Measurements from ENCODE around the gene KIR2DL4. TPM values are rescaled to one million over a fixed set of nuclear protein-coding genes. Genes with fewer than 3 reads are reported as not detected.
A peak's percentile ranks its signal among the peaks of the same experiment; 100 is the strongest.
"Not testable (repeated sequence)": the region's sequence is repeated elsewhere in the genome, so short reads cannot be mapped to it uniquely, and the experiment has no call there.

Gene KIR2DL4
- total RNA-seq, 2 donors from 2014 or later = 0.60 to 0.63 TPM

- not testable (repeated sequence) for H3K4me1 Mint-ChIP-seq (ENCODE audit: low read depth); H3K36me3 Mint-ChIP-seq (ENCODE audit: insufficient read depth in 2 of 2); ATAC-seq (replicated peaks in 1 of 2); H3K4me3 Mint-ChIP-seq; H3K9me3 Mint-ChIP-seq; DNase-seq; H3K27me3 Mint-ChIP-seq (ENCODE audit: low read depth); H3K27ac Mint-ChIP-seq
These were observed 24.5 kb upstream of the KIR2DL4 start for GRCh38 chr19:54778896-54779295.

- not testable (repeated sequence) for H3K27ac Mint-ChIP-seq; H3K36me3 Mint-ChIP-seq (ENCODE audit: insufficient read depth in 2 of 2); H3K4me3 Mint-ChIP-seq; ATAC-seq (replicated peaks in 1 of 2); DNase-seq; H3K9me3 Mint-ChIP-seq; H3K4me1 Mint-ChIP-seq (ENCODE audit: low read depth)
- H3K27me3 Mint-ChIP-seq (ENCODE audit: low read depth) = peaks cover 15% of the 10 kb centered on the region
These were observed 20.5 kb upstream of the KIR2DL4 start for GRCh38 chr19:54782916-54783315.

GRCh38 chr19:54786091-54786723 lies 17.2 kb upstream of the KIR2DL4 start:
- H3K4me3 Mint-ChIP-seq; H3K27ac Mint-ChIP-seq; H3K36me3 Mint-ChIP-seq (ENCODE audit: insufficient read depth in 2 of 2); DNase-seq; ATAC-seq (replicated peaks in 1 of 2); H3K9me3 Mint-ChIP-seq; H3K4me1 Mint-ChIP-seq (ENCODE audit: low read depth): not testable (repeated sequence)
- peaks cover 15% of the 10 kb centered on the region for H3K27me3 Mint-ChIP-seq (ENCODE audit: low read depth)

- not testable (repeated sequence) for H3K27ac Mint-ChIP-seq; H3K4me3 Mint-ChIP-seq; H3K9me3 Mint-ChIP-seq; H3K36me3 Mint-ChIP-seq (ENCODE audit: insufficient read depth in 2 of 2); DNase-seq; ATAC-seq (replicated peaks in 1 of 2)
- Mint-ChIP-seq H3K27me3 (ENCODE audit: low read depth) (peaks cover 15% of the 10 kb centered on the region), H3K4me1 (ENCODE audit: low read depth) (peaks cover 10% of the 10 kb centered on the region)
These were observed 15.3 kb upstream of the KIR2DL4 start for GRCh38 chr19:54788154-54788553.

GRCh38 chr19:54790711-54791110 lies 12.7 kb upstream of the KIR2DL4 start:
- H3K4me3 Mint-ChIP-seq = no peak overlapping the region
- H3K4me1 Mint-ChIP-seq (ENCODE audit: low read depth) = peaks cover 15% of the 10 kb centered on the region
- H3K27me3 Mint-ChIP-seq (ENCODE audit: low read depth) = peaks cover 11% of the 10 kb centered on the region
- ATAC-seq (replicated peaks in 1 of 2) (no peak), DNase-seq (no peak)
- no peaks in the 10 kb centered on the region for H3K9me3 Mint-ChIP-seq
- no peaks in the 10 kb centered on the region for H3K36me3 Mint-ChIP-seq (ENCODE audit: insufficient read depth in 2 of 2)
- H3K27ac Mint-ChIP-seq = no peak overlapping the region

- no peak overlapping the region for H3K27ac Mint-ChIP-seq
- no peak for DNase-seq
- H3K9me3 Mint-ChIP-seq = no peaks in the 10 kb centered on the region
- H3K36me3 Mint-ChIP-seq (ENCODE audit: insufficient read depth in 2 of 2) = no peaks in the 10 kb centered on the region
- H3K4me1 Mint-ChIP-seq (ENCODE audit: low read depth) = peaks cover 15% of the 10 kb centered on the region
- H3K4me3 Mint-ChIP-seq = no peak overlapping the region
- ATAC-seq (replicated peaks in 1 of 2) = no peak
- peaks cover 18% of the 10 kb centered on the region for H3K27me3 Mint-ChIP-seq (ENCODE audit: low read depth)
These were observed 11.9 kb upstream of the KIR2DL4 start for GRCh38 chr19:54791476-54791875.

GRCh38 chr19:54792814-54793213 lies 10.6 kb upstream of the KIR2DL4 start:
- Mint-ChIP-seq H3K36me3 (ENCODE audit: insufficient read depth in 2 of 2) (no peaks in the 10 kb centered on the region), H3K9me3 (no peaks in the 10 kb centered on the region), H3K4me1 (ENCODE audit: low read depth) (peaks cover 15% of the 10 kb centered on the region), H3K4me3 (peak overlapping the region; percentile 59 to 84), H3K27me3 (ENCODE audit: low read depth) (peaks cover 24% of the 10 kb centered on the region), H3K27ac (peak overlapping the region; percentile 45)
- ATAC-seq (replicated peaks in 1 of 2) (peak in 1 of 2 donors; percentile 23), DNase-seq (no peak)

- ATAC-seq (replicated peaks in 1 of 2) (no peak), DNase-seq (no peak)
- Mint-ChIP-seq H3K36me3 (ENCODE audit: insufficient read depth in 2 of 2) (peaks cover 0 to 4% of the 10 kb centered on the region in 2 donors), H3K9me3 (no peaks in the 10 kb centered on the region), H3K4me1 (ENCODE audit: low read depth) (peaks cover 15% of the 10 kb centered on the region), H3K4me3 (no peak overlapping the region), H3K27ac (no peak overlapping the region), H3K27me3 (ENCODE audit: low read depth) (peaks cover 33% of the 10 kb centered on the region)
These were observed 7.7 kb upstream of the KIR2DL4 start for GRCh38 chr19:54795758-54796157.

- ATAC-seq (replicated peaks in 1 of 2) = peak in 1 of 2 donors; percentile 13
- Mint-ChIP-seq H3K9me3 (peaks cover 1 to 3% of the 10 kb centered on the region in 2 donors), H3K4me1 (ENCODE audit: low read depth) (no peaks in the 10 kb centered on the region), H3K4me3 (no peak overlapping the region), H3K27ac (no peak overlapping the region), H3K27me3 (ENCODE audit: low read depth) (peaks cover 29% of the 10 kb centered on the region), H3K36me3 (ENCODE audit: insufficient read depth in 2 of 2) (peaks cover 0 to 4% of the 10 kb centered on the region in 2 donors)
- no peak for DNase-seq
These were observed 691 bp downstream of the KIR2DL4 start for GRCh38 chr19:54804101-54804500.

- DNase-seq = no peak
- Mint-ChIP-seq H3K4me3 (no peak overlapping the region), H3K4me1 (ENCODE audit: low read depth) (no peaks in the 10 kb centered on the region), H3K27ac (no peak overlapping the region), H3K27me3 (ENCODE audit: low read depth) (peaks cover 28% of the 10 kb centered on the region), H3K9me3 (peaks cover 1 to 3% of the 10 kb centered on the region in 2 donors), H3K36me3 (ENCODE audit: insufficient read depth in 2 of 2) (peaks cover 0 to 1% of the 10 kb centered on the region in 2 donors)
- ATAC-seq (replicated peaks in 1 of 2) = no peak
These were observed 1.2 kb downstream of the KIR2DL4 start for GRCh38 chr19:54804571-54804970.

GRCh38 chr19:54805665-54806515 lies 2.5 kb downstream of the KIR2DL4 start:
- Mint-ChIP-seq H3K27ac (no peak overlapping the region), H3K36me3 (ENCODE audit: insufficient read depth in 2 of 2) (no peaks in the 10 kb centered on the region), H3K4me3 (no peak overlapping the region), H3K4me1 (ENCODE audit: low read depth) (no peaks in the 10 kb centered on the region), H3K27me3 (ENCODE audit: low read depth) (peaks cover 27% of the 10 kb centered on the region), H3K9me3 (peaks cover 1 to 3% of the 10 kb centered on the region in 2 donors)
- ATAC-seq (replicated peaks in 1 of 2) (no peak), DNase-seq (no peak)

- Mint-ChIP-seq H3K27me3 (ENCODE audit: low read depth) (peaks cover 27% of the 10 kb centered on the region), H3K4me3 (no peak overlapping the region), H3K9me3 (peaks cover 1 to 3% of the 10 kb centered on the region in 2 donors), H3K4me1 (ENCODE audit: low read depth) (no peaks in the 10 kb centered on the region), H3K36me3 (ENCODE audit: insufficient read depth in 2 of 2) (no peaks in the 10 kb centered on the region), H3K27ac (no peak overlapping the region)
- ATAC-seq (replicated peaks in 1 of 2) (no peak), DNase-seq (no peak)
These were observed 3.1 kb downstream of the KIR2DL4 start for GRCh38 chr19:54806516-54806838.

GRCh38 chr19:54814571-54814970 lies 11.2 kb downstream of the KIR2DL4 start:
- not testable (repeated sequence) for ATAC-seq (replicated peaks in 1 of 2); H3K4me1 Mint-ChIP-seq (ENCODE audit: low read depth); DNase-seq

More at GRCh38 chr19:54814571-54814970, 11.2 kb downstream of the KIR2DL4 start:
- H3K27ac Mint-ChIP-seq; H3K4me3 Mint-ChIP-seq; H3K9me3 Mint-ChIP-seq; H3K36me3 Mint-ChIP-seq (ENCODE audit: insufficient read depth in 2 of 2); H3K27me3 Mint-ChIP-seq (ENCODE audit: low read depth): not testable (repeated sequence)
